Measurements from ENCODE around the gene UBE2Q1. TPM values are rescaled to one million over a fixed set of nuclear protein-coding genes. Genes with fewer than 3 reads are reported as not detected.

Gene UBE2Q1
- total and polyA plus RNA-seq, 2 of the 8 experiments (the other 6 are each of a cell fraction or from before 2014, with no cell fraction given) = 13.2 to 95.8 TPM

- Histone ChIP-seq H2BK120ac (replicated peaks; ENCODE audit: low read depth, low read length) (no peak overlapping the region), H4K5ac (ENCODE audit: insufficient read length, low read depth, low read length) (no peak overlapping the region), H3K27me3 (replicated peaks in 1 of 4; ENCODE audit: control insufficient read depth in 3 of 4, extremely low read depth in 1 of 4, insufficient read depth in 3 of 4, low read length in 3 of 4) (peaks cover 0 to 3% (median 0%) of the 10 kb centered on the region in 4 experiments; a peak in 1 of 7 replicates), H3K4me3 (ENCODE audit: extremely low read depth in 1 of 4, insufficient read depth in 2 of 4, low read depth in 3 of 4, low read length in 4 of 4) (no peak overlapping the region), H2BK15ac (ENCODE audit: low read length) (no peak overlapping the region; the same call in 1 of the 2 replicates), H3K9me3 (ENCODE audit: insufficient read depth in 2 of 2, low read depth in 1 of 2, low read length in 1 of 2) (no peaks in the 10 kb centered on the region), H4K20me1 (replicated peaks in 1 of 2; ENCODE audit: control insufficient read depth in 1 of 2, insufficient read depth in 2 of 2, low read length in 2 of 2) (no peaks in the 10 kb centered on the region), H3K9ac (replicated peaks in 1 of 4; ENCODE audit: extremely low read depth in 1 of 4, low read depth in 3 of 4, low read length in 3 of 4) (no peak overlapping the region), H3K4ac (replicated peaks; ENCODE audit: insufficient read length, low read depth, low read length) (no peak overlapping the region), H3K4me1 (replicated peaks in 1 of 4; ENCODE audit: control insufficient read depth in 3 of 4, insufficient read depth in 4 of 4, low read length in 3 of 4) (no peaks in the 10 kb centered on the region; a peak in 1 of 7 replicates), H3K56ac (replicated peaks; ENCODE audit: insufficient read length, low read depth, low read length) (no peak overlapping the region), H3K23me2 (ENCODE audit: low read depth, low read length) (no peaks in the 10 kb centered on the region), H3K18ac (ENCODE audit: extremely low read depth, low read length) (no peak overlapping the region), H2AK5ac (ENCODE audit: low read depth, low read length) (peak overlapping the region; percentile 26; the same call in 1 of the 2 replicates), H3K79me2 (ENCODE audit: control insufficient read depth in 1 of 2, insufficient read depth in 2 of 2, low read length in 2 of 2) (no peaks in the 10 kb centered on the region), H3K14ac (ENCODE audit: insufficient read length) (no peak overlapping the region), H2AFZ (ENCODE audit: low read length) (no peak overlapping the region), H2BK5ac (ENCODE audit: low read depth, low read length) (no peak overlapping the region), H3K36me3 (ENCODE audit: control insufficient read depth in 2 of 4, insufficient read depth in 4 of 4, low read length in 3 of 4) (no peaks in the 10 kb centered on the region; a peak in 1 of 8 replicates), H3K23ac (ENCODE audit: insufficient read length) (no peak overlapping the region), H3K79me1 (ENCODE audit: low read depth, low read length) (no peaks in the 10 kb centered on the region), H2BK12ac (ENCODE audit: low read depth, low read length) (no peak overlapping the region), H3K27ac (ENCODE audit: low read depth, low read length) (no peak overlapping the region), H4K91ac (replicated peaks; ENCODE audit: insufficient read length, low read length) (no peak overlapping the region), H4K8ac (ENCODE audit: extremely low read depth, insufficient read depth, low read length) (no peak overlapping the region), H3K4me2 (ENCODE audit: insufficient read depth in 1 of 2, low read depth in 2 of 2, low read length in 2 of 2) (no peak overlapping the region), H2BK20ac (ENCODE audit: low read length) (no peak overlapping the region)
- FAIRE-seq (no peak), DNase-seq (ENCODE audit: low read depth in 1 of 2, low spot score in 2 of 2) (no peak)
- ChIA-PET POLR2A (ENCODE audit: partially characterized antibody) (interaction anchor here (0.6 kb wide), 1 partner anchor 243 kb away, joined by 3 read pairs; no protein-coding TSS in a partner anchor), CTCF (ENCODE audit: partially characterized antibody) (interaction anchor here (0.7 to 2.1 kb wide), 7 partner anchors 24 to 415 kb away, joined by 3 to 10 read pairs (median 3); no protein-coding TSS in a partner anchor)
- 88% methylated on average over 11 of the region's 11 CpGs; no CpG with 5 or more reads in 1 of the 2 experiments for WGBS, 2 experiments (ENCODE audit: extremely low coverage in 1 of 2, insufficient coverage in 1 of 2, insufficient read length in 1 of 2, insufficient replicate concordance in 2 of 2, low coverage in 1 of 2, low lambda C conversion rate in 2 of 2, missing lambda C conversion rate in 1 of 2)
- no peak for TF ChIP-seq POLR2AphosphoS5 (IDR thresholded peaks at IDR 0.05; ENCODE audit: low read depth, low read length)
- no peak for TF ChIP-seq JUN (IDR thresholded peaks at IDR 0.05; ENCODE audit: low read depth, low read length)
- no peak for TF ChIP-seq RAD21 (IDR thresholded peaks at IDR 0.05 in 1 of 2, conservative IDR thresholded peaks at IDR 0.05 in 1 of 2; ENCODE audit: low read depth in 2 of 2, low read length in 2 of 2)
- no peak for TF ChIP-seq E2F6 (IDR thresholded peaks at IDR 0.05)
- TF ChIP-seq CBX5 (IDR thresholded peaks at IDR 0.05; ENCODE audit: low read depth, low read length) = no peak
- TF ChIP-seq KDM4A (IDR thresholded peaks at IDR 0.05; ENCODE audit: low read depth, low read length, severe bottlenecking) = no peak
- no peak for TF ChIP-seq USF2 (IDR thresholded peaks at IDR 0.05; ENCODE audit: low read length)
- TF ChIP-seq TCF12 (IDR thresholded peaks at IDR 0.05; ENCODE audit: low read depth, low read length) = no peak
- no peak for TF ChIP-seq HDAC2 (IDR thresholded peaks at IDR 0.05; ENCODE audit: borderline replicate concordance in 1 of 2, low read depth in 2 of 2, low read length in 2 of 2)
- TF ChIP-seq CTBP2 (IDR thresholded peaks at IDR 0.05; ENCODE audit: borderline replicate concordance, insufficient read depth, insufficient read length, low read length) = no peak
- no peak for TF ChIP-seq HDAC6 (IDR thresholded peaks at IDR 0.05; ENCODE audit: low read depth, low read length)
Measured at GRCh38 chr1:154517661-154518060, 40.8 kb downstream of the UBE2Q1 start.

All from H1 (cell line).